GM21526 (cell line): Measurements from ENCODE around the gene TEX38.
"Not testable (repeated sequence)": the region's sequence is repeated elsewhere in the genome, so short reads cannot be mapped to it uniquely, and the experiment has no call there.

Source experiments
- ATAC-seq: cut with Tn5 transposase; IDR thresholded peaks from one replicate; pipeline ENCODE4 v1.9.1; 2021; ENCODE audit warnings: moderate library complexity; ENCODE audit not compliant: unreplicated experiment, low FRiP score

Gene TEX38

DNA sequence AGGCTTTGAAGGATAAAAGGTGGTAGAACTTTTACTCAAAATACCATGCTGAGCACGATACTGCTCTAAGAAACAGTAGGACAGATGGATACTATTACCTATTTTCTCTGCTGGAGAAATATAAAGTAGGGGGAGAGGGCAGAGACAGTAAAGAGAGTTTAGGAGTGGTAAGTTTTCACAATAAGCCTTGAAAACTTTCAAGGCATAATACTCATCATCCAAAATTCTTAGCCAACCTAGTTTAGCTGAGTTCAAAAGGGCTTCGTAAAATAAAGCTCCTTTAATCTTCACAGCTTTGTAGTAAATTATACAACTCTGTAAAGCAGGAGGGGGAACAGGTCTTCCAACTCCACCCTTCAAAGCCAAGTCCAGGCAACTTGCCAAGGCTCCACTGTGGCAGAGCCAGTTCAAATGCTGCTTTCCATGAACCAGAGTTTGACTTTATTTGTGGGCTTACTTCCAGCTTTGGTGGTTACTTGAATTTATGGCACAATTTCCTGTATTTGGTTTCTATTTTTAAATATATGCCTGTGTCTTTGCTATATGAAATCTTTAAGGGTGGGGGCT lies 15.5 kb downstream of the TEX38 start:
- ATAC-seq, result no peak

DNA sequence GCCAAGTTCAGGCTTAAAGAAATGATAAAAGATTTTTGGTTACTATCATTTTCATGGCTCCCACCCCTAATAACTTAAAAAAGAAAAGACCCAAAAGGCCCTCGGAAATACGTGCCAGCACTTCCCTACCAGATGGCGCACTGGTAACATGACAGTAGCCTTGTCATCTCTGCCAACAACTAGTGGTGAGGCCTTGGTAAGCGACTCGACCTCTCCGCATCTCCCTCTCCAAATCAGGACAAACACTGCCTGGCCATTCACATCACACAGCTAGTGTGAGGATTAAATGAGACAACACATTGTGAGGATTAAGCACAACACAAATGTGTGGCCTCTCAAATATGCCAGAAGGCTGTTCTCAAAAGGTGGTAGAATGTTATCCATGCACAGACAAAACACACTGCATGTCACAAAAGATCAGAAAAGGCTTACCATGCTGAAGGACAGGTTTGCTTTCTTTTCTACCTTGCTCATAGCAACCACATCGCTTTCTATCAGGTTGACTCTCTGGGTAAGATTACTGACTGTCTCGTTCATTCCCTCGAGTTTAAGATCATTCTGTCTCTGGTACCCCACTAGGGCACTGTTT lies 16.4 kb downstream of the TEX38 start:
- no peak for ATAC-seq

DNA sequence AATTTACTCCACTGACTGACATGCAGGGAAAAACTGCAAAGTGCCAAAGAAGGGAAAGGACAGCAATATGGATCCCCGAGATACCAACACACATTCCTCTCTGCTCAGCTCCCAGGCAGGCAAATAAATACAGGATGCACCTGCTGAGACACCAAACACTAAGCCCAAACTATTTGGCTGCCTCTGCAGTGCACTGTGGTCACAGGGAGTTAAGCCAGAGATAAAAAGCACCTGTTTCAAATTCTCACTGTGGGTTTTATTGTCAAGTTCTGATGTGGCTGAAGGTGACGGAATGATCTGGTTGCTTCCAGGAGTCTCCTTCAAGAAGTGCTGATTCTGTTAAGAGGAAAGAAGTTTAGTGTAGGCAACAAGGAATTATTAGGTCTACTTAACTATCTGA lies 17.7 kb downstream of the TEX38 start:
- ATAC-seq, result no peak

DNA sequence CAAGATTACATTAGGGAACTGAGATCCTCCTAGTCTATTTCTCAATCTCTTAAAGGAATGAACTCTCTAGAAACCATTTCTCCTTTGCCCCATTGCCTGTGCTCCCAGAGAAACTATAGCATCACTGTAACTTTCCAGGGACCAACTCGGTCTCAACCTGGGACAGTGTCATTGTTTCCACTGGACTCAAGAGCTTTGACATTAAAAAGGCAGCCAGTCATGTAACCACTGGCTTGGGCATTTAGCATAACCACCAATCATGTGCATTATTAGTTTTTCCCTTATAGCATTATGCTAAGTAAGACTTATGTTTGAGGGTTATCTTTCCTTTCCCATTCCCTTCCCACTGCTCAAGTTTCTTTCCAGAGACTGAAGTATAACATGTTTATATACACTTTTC lies 18.2 kb downstream of the TEX38 start:
- ATAC-seq, result no peak

DNA sequence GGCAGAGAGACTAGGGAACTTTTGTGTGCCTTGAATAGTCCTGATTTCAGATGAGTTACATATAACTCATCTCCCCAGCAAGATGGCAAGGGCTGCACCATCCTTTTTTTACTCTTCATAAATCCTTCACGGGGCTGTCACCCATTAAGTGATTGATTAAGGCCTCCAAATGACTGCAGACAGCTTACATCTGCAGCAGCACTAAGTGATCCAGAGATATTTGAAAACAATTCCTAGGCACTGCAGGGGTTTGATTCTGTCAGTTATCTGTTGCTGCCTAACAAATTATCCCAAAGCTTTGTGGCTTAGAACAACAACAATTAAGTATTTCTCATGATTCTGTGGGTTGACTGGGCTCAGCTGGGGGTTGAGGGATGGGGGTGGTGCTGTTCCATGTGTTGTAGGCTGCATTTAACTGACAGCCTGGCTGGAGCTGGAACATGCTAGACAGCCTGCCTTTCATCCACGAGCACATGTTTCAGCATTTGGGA lies 19.3 kb downstream of the TEX38 start:
- no peak for ATAC-seq

DNA sequence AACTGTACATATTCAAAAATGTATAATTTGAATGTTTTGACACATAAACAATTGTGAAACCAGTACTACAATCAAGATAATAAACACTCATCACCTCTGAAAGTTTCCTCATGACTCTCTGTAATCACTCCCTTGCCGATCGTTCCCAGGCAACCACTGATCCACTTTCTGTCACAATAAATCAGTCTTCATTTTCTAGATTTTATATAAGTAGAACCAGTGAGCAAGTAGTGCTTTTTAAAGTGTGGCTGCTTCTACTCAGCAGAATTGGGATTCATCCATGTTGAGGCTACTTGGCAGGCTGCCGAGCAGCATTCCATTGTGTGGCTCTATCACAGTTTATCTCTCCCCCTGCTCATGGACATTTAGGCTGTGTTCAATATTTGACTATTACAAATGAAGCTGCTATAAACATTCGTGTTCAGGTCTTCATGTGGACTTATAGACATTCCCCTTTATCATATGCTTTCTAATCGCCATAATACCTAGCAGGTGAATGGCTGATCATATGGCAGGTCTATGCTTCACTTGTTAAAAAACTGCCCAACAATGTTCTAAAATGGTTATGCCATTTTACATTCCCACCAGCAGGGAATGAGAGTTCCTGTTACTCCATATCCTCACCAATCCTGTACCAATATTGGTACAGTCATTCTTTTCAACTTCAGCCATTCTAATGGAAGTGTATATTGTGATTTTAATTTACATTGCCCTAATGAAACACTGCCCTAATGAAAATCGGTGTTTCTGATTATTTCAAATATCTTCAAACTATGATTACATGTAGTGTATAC lies 20.5 kb downstream of the TEX38 start:
- ATAC-seq, result no peak

DNA sequence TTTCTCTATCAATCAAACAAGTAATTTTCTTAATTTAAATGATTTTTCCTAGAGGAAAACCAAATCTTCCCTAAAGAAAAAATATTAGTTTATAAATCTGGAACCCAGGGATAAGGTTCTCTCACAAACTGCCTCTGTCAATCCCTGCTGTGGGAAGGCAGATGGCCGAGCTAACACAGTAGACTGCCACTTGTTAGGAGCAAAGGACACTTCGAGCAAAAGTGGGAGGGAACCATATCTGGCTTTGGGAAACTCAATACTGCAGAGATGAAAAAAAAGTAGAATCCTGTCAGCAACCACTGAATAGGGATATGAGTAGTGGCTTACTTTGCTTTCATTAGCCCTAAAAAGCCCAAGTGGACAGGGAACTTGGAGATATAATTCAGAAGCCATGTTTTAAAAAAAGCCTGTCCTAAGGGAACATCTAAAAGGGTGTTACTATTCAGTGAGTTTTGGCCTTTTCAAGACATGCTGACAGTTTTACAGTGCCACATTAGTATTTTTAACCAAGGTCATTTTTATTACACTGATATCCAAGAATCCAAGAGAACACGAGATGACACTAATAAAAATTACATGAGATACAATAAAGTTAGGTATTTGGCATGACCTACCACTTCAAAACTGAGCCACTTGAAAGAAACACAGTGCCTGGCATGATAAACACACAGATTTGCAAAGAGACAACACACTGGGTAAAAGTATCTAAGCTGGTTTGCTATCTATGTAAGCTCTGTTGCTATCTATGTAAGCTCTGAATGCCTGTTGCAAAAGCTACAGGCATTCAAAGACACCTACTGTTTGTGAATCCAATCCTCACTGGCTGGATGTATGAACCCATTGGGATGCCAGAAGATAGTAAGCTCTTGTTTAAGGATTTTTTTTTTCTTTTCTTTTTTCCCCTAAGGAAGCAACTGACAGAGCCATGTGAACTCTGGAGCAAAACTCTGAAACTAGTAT lies 21.4 kb downstream of the TEX38 start:
- ATAC-seq, result no peak

DNA sequence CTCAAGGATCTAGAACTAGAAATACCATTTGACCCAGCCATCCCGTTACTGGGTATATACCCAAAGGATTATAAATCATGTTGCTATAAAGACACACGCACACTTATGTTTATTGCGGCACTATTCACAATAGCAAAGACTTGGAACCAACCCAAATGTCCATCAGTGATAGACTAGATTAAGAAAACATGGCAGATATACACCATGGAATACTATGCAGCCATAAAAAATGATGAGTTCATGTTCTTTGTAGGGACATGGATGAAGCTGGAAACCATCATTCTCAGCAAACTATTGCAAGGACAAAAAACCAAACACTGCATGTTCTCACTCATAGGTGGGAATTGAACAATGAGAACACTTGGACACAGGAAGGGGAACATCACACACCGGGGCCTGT lies 23.0 kb downstream of the TEX38 start:
- ATAC-seq, result not testable (repeated sequence)

DNA sequence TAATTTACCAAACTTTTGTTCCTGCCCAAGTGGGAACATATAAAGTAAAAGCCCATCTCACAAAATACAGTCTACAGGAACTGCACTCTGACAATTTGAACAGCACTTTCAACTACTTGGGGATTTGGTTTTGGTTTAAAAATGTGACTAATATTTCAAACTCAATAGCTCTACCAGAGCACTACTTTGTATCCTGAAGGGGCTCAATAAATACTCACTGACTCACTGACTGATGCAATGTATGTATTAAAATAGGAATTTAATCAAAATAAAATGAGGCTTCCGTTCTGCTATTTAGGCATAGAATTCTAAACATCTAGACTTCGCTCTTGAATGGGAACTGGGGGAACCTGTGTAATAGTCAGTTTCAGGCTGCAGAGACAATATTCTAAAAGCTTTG lies 25.4 kb downstream of the TEX38 start:
- ATAC-seq, result no peak

DNA sequence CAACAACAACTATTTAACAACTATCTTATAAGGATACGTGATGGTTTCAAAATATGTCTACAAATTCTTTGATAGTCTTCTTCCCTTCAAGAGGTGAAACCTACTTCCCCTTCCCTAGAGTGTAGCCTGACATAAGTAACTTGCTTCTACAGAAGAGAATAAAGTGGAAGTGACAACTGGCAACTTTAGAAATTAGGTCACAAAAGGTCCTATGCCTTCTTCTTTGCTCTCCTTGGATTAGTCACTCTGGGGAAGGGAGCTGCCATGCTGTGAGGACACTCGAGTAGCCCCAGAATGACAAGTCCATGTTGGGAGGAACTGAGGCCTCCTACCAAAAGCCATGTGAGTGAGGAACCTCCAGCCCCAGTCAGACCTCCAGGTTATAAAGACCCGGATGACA lies 28.0 kb downstream of the TEX38 start:
- no peak for ATAC-seq

DNA sequence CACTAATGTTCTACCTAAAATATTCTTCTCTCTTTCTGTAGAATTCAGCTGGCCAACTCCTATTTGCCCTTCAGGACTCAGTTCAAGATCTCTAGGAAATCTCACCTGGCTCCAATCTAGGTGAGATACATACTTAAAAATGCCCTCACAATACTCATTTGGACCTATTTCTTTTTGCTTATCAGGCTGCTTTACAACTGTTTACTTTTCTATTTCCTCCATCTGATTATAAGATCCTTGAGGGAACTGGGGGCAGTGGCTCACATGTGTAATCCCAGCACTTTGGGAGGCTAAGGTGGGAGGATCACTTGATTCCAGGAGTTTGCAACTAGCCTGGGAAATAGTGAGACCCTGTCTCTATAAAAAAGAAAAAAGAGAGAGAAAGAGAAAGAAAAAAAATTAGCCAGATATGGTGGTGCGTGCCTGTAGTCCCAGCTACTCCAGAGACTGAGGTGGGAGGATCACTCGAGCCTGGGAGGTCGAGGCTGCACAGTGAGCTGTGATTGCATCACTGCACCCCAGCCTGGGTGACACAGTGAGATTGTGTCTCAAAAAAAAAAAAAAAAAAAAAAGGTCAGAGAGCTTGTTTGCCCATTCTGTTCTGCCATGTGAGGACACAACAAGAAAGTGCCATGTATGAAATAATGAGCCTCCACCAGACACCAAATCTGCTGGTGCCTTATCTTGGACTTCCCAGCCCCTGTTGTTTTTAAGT lies 32.4 kb downstream of the TEX38 start:
- ATAC-seq, result no peak

DNA sequence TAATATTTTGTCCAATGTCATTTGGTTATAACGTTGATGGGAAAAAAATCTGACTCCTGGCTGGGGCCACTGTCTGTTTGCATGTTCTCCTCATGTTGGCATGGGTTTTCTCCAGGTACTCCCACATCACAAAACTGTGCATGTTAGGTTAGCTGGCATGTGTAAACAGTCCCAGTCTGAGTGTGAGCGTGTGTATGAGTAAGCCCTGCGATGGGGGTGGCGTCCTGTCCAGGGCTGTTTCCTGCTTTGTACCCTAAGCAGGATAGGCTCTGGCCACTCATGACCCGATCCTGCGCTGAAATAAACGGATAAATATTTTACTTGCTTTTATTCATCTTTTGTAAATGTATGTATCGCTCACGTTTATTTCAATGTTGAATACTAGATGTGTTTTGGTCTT lies 33.8 kb downstream of the TEX38 start:
- no peak for ATAC-seq

DNA sequence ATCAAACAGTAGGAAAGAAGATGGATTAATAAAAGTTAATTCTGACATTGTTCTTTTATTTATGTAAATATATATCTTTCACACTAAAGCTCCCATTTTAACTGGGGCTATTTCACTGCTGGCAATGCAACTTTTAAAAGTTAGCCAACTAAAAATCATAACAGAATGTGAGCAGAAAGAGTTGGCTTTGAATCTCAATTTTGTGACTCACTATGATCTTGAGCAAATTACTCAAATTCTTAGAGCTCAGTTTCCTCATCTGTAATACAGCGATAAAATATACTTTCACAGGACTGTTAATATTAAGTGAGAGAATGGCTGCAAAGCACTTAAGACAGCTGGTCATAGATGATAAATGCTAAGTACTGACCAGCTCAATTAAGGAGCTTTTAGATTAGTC lies 36.5 kb downstream of the TEX38 start:
- ATAC-seq, result no peak

DNA sequence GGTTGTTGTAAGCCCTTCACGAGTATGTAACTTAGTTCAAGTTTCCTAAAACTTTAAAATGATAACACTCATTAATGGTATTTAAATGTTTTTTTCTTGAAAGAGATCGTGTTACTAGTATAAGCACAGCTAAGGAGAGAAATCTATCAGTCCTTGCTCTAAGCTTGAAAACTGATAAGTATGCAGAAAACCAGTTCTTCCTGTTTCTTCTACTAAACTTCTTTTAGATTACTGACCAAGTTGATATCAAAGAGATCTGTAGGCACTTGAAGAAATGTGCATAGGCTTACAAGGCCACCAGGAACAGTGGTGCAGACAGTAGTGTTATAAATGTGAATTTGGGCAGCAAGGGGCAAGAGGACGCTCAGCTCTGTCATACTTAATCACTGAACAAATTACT lies 43.3 kb downstream of the TEX38 start:
- ATAC-seq, result no peak

DNA sequence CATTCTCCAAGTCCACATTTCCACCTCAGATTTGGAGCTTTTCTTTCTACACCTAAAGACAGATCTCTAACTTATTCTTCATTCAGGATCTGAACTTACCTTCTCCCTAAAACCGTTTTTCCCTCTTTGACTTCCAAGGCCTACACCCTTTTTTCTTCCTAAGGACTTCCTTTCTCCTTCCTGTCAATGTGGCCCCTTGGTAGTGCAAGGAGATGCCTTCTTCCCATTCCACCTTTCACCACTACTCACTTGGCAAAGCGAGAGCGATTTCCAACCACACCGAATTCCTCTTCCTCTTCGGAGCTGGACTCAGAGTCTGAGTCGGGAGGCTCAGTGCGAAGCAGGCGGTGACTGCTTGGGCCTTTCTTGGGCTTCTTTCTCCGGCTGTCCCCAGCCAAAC lies 46.0 kb downstream of the TEX38 start:
- no peak for ATAC-seq

DNA sequence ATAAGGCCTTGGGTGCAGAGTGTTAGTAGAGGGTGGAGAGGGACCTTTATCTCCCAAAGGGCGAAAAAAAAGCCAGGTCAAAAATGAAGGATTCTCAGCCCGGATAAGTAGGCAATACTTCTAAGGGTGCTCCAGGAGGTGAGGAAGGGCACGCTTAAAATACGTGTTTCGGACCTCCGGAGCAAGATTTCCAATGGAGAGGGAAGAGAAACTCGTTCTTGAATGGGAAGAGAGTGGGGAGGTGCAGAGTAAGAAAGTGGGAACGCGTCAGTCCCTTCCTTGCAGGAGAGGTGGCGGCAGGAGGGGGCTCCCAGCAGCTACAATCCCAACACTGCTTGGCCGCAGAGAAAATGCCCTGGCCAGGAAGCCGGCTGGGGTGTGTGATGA lies 46.7 kb downstream of the TEX38 start:
- ATAC-seq, result no peak

DNA sequence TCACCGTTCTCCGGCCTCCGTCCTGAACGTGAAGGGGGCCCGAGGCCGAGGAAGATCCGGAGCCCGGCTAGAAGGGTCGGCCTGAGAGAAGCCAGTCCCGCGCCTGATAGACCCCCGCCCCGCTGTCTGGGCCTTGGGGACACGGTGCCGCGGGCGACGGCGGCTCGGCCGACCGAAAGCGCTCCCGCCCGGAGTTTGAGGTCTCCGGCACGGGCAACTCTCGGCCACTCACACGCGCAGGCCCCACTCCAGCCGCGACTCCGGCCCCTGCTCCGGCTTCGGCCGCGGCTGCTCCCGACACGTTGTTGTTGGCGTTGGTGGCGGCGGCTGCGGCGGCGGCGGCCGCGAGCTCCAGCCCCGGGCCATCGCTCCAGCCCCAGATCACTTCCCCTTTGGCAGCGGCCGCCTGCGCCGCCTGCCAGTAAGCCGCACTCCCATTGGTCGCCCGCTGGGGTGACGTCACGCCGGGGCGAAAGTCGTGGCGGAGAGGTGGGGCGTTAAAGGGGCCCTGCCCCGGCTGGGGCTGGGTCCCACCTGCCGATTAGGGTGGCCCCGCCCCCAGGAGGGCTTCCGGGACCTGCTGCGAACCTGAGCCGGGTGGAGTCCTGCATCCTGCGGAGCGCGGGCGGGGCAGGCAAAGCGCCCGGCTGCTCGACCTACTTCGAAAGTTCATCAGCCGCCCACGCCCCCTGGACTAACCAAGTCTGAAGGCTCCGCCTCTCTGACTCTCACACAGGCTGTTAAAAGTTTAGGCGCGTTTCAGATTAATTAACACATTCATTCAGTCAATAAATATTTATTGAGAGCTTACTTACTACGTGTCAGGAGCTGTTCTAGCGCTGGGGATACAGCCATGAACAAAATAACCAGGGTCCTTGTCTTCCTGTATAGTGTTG lies 47.3 kb downstream of the TEX38 start, which contains the start of gene EFCAB14:
TSS of gene EFCAB14 (minus strand) at position 388 of the 896 bp plus-strand sequence. CDS start 1,027 bp downstream, outside the sequence.
- ATAC-seq, result peak; percentile 96

DNA sequence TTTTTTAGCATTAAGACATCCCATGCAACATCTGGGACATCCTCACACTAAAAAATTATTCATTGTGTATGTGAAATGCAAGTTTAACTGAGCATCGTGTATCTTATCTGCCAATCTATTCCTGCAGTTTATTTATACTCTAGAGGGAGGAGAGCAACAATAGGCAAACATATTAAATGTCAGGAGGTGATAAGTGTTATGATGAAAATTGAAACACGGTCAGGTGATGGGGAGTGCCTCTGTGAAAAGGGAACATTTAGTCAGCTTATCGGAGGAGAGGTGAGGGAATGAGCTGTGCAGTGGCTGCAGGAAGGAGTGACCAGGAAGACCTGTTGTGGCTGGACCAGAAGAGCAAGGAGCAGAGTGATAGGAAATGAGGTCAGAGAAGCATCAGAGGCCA lies 48.0 kb downstream of the TEX38 start:
- ATAC-seq, result no peak

DNA sequence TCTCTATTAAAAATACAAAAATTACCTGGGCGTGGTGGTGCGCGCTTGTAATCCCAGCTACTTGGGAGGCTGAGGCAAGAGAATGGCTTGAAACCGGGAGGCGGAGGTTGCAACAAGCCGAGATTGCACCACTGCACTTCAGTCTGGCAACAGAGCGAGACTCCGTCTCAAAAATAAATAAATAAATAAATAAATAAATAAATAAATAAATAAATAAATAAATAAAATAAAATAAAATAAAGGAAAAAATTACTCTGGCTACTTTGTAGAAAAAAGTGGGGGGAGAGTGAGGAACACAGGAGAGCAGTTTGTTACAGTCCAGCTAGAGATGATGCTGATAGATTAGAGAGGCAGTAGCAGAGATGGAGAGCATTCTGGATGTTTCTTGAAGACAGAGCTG lies 48.7 kb downstream of the TEX38 start:
- not testable (repeated sequence) for ATAC-seq
